GM21723 (cell line): ENCODE results near the gene ALKBH5.

Experiments
- ATAC-seq: cut with Tn5 transposase; IDR thresholded peaks from one replicate; pipeline ENCODE4 v1.9.1; 2021; ENCODE audit warnings: mild to moderate bottlenecking, moderate library complexity; ENCODE audit not compliant: unreplicated experiment

Gene ALKBH5

GRCh38 chr17:18257982-18258355 is 74.3 kb downstream of the ALKBH5 start:
- ATAC-seq: peak; percentile 25

GRCh38 chr17:18258356-18259038 is 74.9 kb downstream of the ALKBH5 start, which contains the start of gene FLII:
TSS of gene FLII (minus strand) at chr17:18258738. CDS start at chr17:18258690, 48 bp downstream.
- peak; percentile 28 for ATAC-seq
